Tibial nerve (tissue), 4 donors: Measurements from ENCODE around the gene DHRS2.

Experiments used
- CTCF ChIP-seq, 5 experiments: fragments of 200-600 bp in 3 of 5; fragments of 450-650 bp in 2 of 5; sonication (generic) in 3 of 5; IDR thresholded peaks; one replicate each; pipeline ENCODE4 v1.5.1; 2016 to 2019; ENCODE audit warnings: antibody characterized with exemption in 5 of 5, mild to moderate bottlenecking in 3 of 5, moderate library complexity in 2 of 5
- EP300 ChIP-seq, 2 donors: sonication (generic); formaldehyde crosslinking; IDR thresholded peaks; one replicate each; pipeline ENCODE4 v1.6.1; 2017; ENCODE audit warnings: antibody characterized with exemption in 2 of 2, mild to moderate bottlenecking in 1 of 2
- POLR2A ChIP-seq, 2 donors: fragments of 450-650 bp; IDR thresholded peaks; one replicate each; pipeline ENCODE4 v1.6.1; 2017; ENCODE audit warnings: antibody characterized with exemption in 2 of 2, mild to moderate bottlenecking in 2 of 2, moderate library complexity in 2 of 2

- TF ChIP-seq POLR2A (IDR thresholded peaks at IDR 0.05) (no peak), CTCF (IDR thresholded peaks at IDR 0.05) (no peak), EP300 (IDR thresholded peaks at IDR 0.05) (no peak)
Measured at GRCh38 chr14:23663127-23663526, 27.0 kb downstream of the DHRS2 start.
